HG02588 (cell line): ENCODE measurements around the gene CC2D2A.
"Not testable (repeated sequence)": the region's sequence is repeated elsewhere in the genome, so short reads cannot be mapped to it uniquely, and the experiment has no call there.

ENCODE experiments used
- ATAC-seq: cut with Tn5 transposase; IDR thresholded peaks from one replicate; pipeline ENCODE4 v1.9.1; 2021; ENCODE audit warnings: mild to moderate bottlenecking, moderate library complexity; ENCODE audit not compliant: unreplicated experiment

Gene CC2D2A

DNA sequence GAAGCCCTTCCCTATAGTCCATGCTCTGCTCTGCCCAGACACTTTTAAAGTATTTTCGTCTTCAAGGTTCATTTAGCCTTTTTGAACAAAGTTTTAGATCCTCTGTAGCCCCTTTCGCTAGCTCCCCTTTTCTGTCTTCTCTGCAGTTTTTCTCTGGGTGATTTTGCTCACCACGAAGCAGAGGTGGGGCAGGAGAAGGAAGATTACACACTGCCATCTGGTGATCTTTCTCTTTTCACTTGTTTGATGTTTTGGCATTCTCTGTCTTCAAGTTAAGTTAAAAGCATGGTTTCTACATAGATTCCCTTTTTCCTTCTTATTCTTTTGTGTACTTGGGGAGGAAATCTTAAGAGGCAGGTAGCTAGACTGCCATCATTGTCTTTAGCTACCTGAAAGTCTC is 43.9 kb downstream of the CC2D2A start:
- no peak for ATAC-seq

GRCh38 chr4:15515106-15515505 is 45.4 kb downstream of the CC2D2A start:
- no peak for ATAC-seq

DNA sequence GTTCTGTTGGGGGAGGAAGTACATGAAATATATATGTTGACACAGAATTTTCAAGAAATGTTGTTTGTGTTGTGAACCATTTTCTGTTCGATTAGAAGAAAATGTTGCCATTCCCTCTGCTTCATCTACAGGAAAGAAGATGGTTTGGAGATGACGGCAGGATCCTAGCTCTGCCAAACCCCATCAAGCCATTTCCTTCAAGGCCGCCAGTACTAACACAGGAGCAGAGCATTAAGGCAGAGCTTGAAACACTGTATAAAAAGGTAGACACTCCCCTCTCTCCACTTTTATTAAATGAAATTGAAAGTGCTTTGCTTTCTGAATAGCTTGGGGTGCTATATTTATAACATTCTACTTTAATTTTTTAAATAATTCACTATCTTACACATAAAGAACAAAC is 46.8 kb downstream of the CC2D2A start:
- ATAC-seq: no peak

DNA sequence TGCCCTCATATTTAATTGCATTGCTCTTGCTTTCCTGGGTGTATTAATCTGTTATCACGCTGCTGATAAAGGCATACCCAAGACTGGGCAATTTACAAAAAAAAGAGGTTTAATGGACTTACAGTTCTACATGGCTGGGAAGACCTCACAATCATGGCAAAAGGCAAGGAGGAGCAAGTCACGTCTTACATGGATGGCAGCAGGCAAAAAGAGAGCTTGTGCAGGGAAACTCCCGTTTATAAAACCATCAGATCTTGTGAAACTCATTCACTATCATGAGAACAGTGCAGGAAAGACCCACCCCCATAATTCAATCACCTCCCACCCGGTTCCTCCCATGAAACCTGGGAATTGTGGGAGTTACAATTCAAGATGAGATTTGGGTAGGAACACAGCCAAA is 48.0 kb downstream of the CC2D2A start:
- not testable (repeated sequence) for ATAC-seq

GRCh38 chr4:15521442-15522039 is 51.9 kb downstream of the CC2D2A start:
- ATAC-seq: no peak

- no peak for ATAC-seq
These were observed 55.4 kb downstream of the CC2D2A start for GRCh38 chr4:15525080-15525479.

GRCh38 chr4:15526924-15527592 is 57.4 kb downstream of the CC2D2A start:
- no peak for ATAC-seq

DNA sequence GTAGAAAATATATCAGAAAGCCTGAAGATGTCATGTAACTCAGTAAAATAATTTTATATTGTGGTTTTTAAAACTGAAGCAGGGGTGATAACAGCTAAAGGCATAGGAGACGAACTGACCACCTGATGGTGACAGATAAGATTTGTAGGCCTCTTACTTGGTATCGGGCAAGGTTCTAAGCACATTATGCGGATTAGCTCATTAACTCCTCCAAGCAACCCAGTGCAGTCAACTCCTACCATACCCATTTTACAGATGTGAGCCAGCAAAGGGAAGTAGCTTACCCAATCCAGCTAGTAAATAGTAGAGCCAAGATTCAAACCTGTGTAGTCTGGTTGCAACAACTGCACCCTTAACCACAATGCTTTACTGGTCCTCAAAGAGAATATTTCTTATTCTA is 62.1 kb downstream of the CC2D2A start:
- ATAC-seq: no peak

- no peak for ATAC-seq
These were observed 64.1 kb downstream of the CC2D2A start for GRCh38 chr4:15533817-15534216.

GRCh38 chr4:15535599-15535998 is 65.9 kb downstream of the CC2D2A start:
- no peak for ATAC-seq

DNA sequence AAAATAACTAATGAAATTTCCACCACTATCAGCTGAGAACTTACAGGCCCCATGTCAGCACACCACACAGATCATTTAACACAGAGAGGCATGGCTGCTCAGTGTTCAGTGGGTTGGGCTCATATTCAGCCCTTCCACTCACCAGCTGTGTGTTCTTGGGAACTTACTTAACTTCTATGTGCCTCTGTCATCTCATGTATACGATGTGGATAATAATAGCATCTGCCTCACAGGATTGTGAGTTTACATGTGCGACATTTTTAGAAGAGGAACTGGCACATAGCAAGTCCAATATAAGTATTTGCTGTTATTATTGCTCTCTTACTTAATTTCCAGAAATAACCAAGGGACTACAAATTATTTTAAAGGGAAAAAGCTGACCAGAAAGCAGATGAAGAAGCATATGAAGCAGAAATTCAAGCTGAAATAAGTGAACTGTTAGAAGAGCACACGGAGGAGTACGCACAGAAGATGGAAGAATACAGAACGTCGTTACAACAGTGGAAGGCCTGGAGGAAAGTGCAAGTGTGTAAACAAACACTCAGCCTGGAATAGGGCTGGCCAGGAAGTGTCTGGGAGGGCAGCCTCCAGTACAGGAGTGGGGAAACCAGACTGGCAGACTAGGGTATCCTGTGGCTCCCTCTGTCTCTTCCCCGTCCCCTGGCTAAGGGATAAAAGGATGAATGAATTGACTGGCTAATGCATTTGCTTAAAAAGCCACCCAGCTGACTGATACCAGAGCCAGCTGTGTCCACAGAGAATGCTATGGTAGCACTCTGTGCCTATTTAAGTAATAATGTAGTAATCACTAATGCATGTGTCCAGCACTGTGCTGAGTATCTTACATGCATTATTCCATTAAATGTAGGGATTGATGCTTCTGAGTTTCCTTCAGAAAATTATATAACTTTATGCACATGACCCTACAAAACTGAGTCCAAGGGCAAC is 67.1 kb downstream of the CC2D2A start:
- ATAC-seq: no peak

- ATAC-seq: no peak
These were observed 72.3 kb downstream of the CC2D2A start for GRCh38 chr4:15541941-15542340.

DNA sequence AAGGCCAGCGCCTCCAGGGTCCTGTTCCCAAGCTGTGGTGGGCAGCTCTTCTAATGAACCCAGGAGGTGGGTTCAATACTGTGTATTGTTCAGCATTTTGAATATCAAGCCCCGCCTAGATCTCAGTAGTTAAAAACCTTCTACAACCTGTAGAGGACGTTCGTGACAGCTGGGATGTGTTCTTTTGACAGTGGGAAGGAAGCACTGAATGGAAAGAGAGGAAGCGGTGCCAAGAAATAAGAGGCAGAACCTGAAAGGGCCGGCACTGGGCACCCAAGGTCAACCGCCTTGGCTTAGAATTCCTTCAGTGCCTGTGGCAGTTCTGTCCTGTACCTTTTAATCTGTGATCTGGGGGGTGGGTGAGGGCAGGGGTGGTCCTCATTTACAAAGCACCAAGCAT is 73.1 kb downstream of the CC2D2A start:
- ATAC-seq: no peak

DNA sequence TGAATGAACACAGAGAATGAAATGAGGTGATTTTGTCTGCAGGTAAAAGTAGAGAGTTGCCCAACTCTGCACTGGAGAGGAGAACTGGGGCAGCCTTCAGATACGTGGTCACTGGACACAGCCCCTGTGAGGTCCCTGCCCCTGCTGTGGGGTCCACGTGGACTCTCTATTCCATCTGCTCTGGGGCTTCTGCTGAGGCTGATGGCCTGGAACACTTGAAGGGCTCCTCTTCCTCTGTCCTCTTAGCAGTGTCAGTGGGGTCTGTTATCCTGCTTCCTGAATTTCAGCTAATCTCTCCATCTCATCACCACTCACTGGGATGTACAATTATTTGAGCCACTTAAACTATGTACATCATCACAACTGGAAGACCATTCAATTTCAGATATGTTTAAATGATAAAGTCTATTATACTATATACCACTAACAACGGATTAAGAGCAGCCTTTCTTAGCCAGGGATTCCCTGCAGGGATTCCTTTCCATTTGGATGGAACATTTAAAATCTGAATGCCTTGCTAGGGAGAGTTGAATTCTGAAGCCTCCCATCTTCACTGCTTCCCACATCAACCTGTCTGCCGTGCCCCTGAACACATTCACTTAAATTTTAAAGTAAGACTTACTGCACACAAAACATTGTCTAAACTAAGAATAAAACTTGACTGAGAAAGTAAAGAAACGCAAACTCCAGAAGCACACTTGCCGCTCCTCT is 74.0 kb downstream of the CC2D2A start:
- ATAC-seq: no peak

GRCh38 chr4:15544248-15544729 is 74.6 kb downstream of the CC2D2A start:
- no peak for ATAC-seq

- ATAC-seq: no peak
These were observed 75.7 kb downstream of the CC2D2A start for GRCh38 chr4:15545371-15545770.

GRCh38 chr4:15547392-15547791 is 77.7 kb downstream of the CC2D2A start:
- ATAC-seq: no peak

- ATAC-seq: no peak
These were observed 80.8 kb downstream of the CC2D2A start for GRCh38 chr4:15550491-15550890.

- ATAC-seq: no peak
These were observed 82.2 kb downstream of the CC2D2A start for GRCh38 chr4:15551740-15552446.
